Gastrocnemius medialis (tissue), 4 donors: ENCODE measurements around the gene XRCC6.

Experiments
- POLR2A ChIP-seq, 2 donors: fragments of 450-650 bp; IDR thresholded peaks; one replicate each; pipeline ENCODE4 v1.6.1; 2017; ENCODE audit warnings: antibody characterized with exemption in 2 of 2, mild to moderate bottlenecking in 2 of 2, moderate library complexity in 2 of 2
- TF ChIP-seq, protein P1 (sequence below), 5 experiments: fragments of 450-650 bp in 3 of 5; fragments of 200-600 bp in 2 of 5; sonication (generic) in 2 of 5; IDR thresholded peaks in 4 of 5; conservative IDR thresholded peaks in 1 of 5; 1 replicate in 4 of 5; 2 replicates in 1 of 5; pipeline ENCODE4 v1.5.1; 2016 to 2019; ENCODE audit warnings: antibody characterized with exemption in 5 of 5, mild to moderate bottlenecking in 3 of 5, moderate library complexity in 3 of 5

DNA sequence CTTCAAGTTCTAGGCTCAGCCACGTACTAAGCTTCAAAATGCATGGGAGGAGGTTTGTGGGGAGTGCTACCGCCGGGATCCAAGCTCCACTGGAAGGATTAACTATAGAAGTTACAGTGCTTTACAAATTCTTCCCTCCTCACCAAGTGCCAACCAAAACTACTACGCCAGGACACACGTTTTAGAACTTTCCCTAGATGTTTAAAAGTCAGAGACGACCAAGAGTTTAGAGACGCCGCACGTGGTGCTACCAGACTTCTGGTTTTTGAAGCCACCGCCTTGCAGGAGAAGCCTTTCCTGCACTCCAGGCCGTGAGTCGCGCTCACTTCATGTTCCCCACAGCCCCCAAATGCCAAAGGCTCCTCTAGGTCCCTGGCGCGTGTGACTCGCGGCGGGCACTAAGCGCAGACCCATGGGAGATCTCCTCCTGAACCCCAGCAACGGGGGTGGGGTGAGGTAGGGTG lies 66.8 kb downstream of the XRCC6 start:
- no peak for TF ChIP-seq POLR2A (IDR thresholded peaks at IDR 0.05)
- TF ChIP-seq, protein P1, sequence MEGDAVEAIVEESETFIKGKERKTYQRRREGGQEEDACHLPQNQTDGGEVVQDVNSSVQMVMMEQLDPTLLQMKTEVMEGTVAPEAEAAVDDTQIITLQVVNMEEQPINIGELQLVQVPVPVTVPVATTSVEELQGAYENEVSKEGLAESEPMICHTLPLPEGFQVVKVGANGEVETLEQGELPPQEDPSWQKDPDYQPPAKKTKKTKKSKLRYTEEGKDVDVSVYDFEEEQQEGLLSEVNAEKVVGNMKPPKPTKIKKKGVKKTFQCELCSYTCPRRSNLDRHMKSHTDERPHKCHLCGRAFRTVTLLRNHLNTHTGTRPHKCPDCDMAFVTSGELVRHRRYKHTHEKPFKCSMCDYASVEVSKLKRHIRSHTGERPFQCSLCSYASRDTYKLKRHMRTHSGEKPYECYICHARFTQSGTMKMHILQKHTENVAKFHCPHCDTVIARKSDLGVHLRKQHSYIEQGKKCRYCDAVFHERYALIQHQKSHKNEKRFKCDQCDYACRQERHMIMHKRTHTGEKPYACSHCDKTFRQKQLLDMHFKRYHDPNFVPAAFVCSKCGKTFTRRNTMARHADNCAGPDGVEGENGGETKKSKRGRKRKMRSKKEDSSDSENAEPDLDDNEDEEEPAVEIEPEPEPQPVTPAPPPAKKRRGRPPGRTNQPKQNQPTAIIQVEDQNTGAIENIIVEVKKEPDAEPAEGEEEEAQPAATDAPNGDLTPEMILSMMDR (IDR thresholded peaks at IDR 0.05 in 4 of 5, conservative IDR thresholded peaks at IDR 0.05 in 1 of 5) = no peak
